Activated naive CD4-positive, alpha-beta T cell treated with anti-CD3 and anti-CD28 coated beads, Interleukin-2, amount 10 ng/mL, durations not matched to agents 7 days and 5 days (primary cell): ENCODE results near the gene SLC35G1.

Source experiments
- CTCF ChIA-PET: fragments of 350-600 bp; sonication (Branson Sonifier 250); formaldehyde crosslinking; loops from one replicate; lab custom pipeline; 2021; ENCODE audit warnings: antibody characterized with exemption; lab: Charles Lee
- DNase-seq: peaks from one replicate; pipeline ENCODE4 v3.0.0-alpha.2; 2020
- H3K27ac Mint-ChIP-seq: one replicate; pipeline ENCODE4 v1.8.0; 2021; ENCODE audit warnings: mild to moderate bottlenecking, moderate library complexity, mixed read lengths
- H3K27me3 Mint-ChIP-seq: one replicate; pipeline ENCODE4 v1.8.0; 2021; ENCODE audit warnings: mild to moderate bottlenecking, mixed read lengths
- H3K36me3 Mint-ChIP-seq: one replicate; pipeline ENCODE4 v1.8.0; 2021; ENCODE audit warnings: mixed read lengths
- H3K4me1 Mint-ChIP-seq: one replicate; pipeline ENCODE4 v1.8.0; 2021; ENCODE audit warnings: mixed read lengths
- H3K4me3 Mint-ChIP-seq: one replicate; pipeline ENCODE4 v1.8.0; 2021; ENCODE audit warnings: mild to moderate bottlenecking, moderate library complexity, mixed read lengths
- H3K9me3 Mint-ChIP-seq: one replicate; pipeline ENCODE4 v1.8.0; 2021; ENCODE audit warnings: mixed read lengths

Gene SLC35G1

GRCh38 chr10:93951905-93952304 lies 58.1 kb downstream of the SLC35G1 start:
- no peaks in the 10 kb centered on the region for H3K4me1 Mint-ChIP-seq
- CTCF ChIA-PET = no interaction called here
- H3K27ac Mint-ChIP-seq = no peak overlapping the region
- H3K36me3 Mint-ChIP-seq = no peaks in the 10 kb centered on the region
- no peak for DNase-seq
- no peaks in the 10 kb centered on the region for H3K27me3 Mint-ChIP-seq
- H3K9me3 Mint-ChIP-seq = no peaks in the 10 kb centered on the region
- no peak overlapping the region for H3K4me3 Mint-ChIP-seq
